Spinal cord (tissue), 10 donors: ENCODE data around the gene CRLF1. TPM values are rescaled to one million over a fixed set of nuclear protein-coding genes. Genes with fewer than 3 reads are reported as not detected.
"Not testable (repeated sequence)": the region's sequence is repeated elsewhere in the genome, so short reads cannot be mapped to it uniquely, and the experiment has no call there.

Experiments
- DNase-seq, 6 donors: peaks; one replicate each; pipeline versions ENCODE4 v3.0.0 to v3.0.0-alpha.2; 2013 to 2015; ENCODE audit warnings: low spot score in 6 of 6, low read depth in 4 of 6
- H3K27ac ChIP-seq: one replicate; pipeline ENCODE4 v1.5.1; 2013; ENCODE audit warnings: low read depth, low read length, control low read depth
- H3K27me3 ChIP-seq: one replicate; pipeline ENCODE4 v1.6.1; 2013; ENCODE audit warnings: low read length; ENCODE audit not compliant: control insufficient read depth, insufficient read depth
- H3K36me3 ChIP-seq: one replicate; pipeline ENCODE4 v1.6.1; 2013; ENCODE audit warnings: low read length; ENCODE audit not compliant: control insufficient read depth, insufficient read depth
- H3K4me1 ChIP-seq: one replicate; pipeline ENCODE4 v1.6.1; 2013; ENCODE audit warnings: low read length; ENCODE audit not compliant: control insufficient read depth, insufficient read depth
- H3K4me3 ChIP-seq: one replicate; pipeline ENCODE4 v1.5.1; 2013; ENCODE audit warnings: low read depth, low read length, control low read depth
- H3K9me3 ChIP-seq: one replicate; pipeline ENCODE4 v1.6.1; 2013; ENCODE audit warnings: low read length; ENCODE audit not compliant: control insufficient read depth, insufficient read depth
- WGBS: methylation state at CpG from one replicate; pipeline ENCODE4 v1.1.5; 2013; ENCODE audit warnings: missing lambda C conversion rate; ENCODE audit not compliant: insufficient coverage; 5-methylcytosine and 5-hydroxymethylcytosine counted together
- polyA plus RNA-seq, 2 donors: library from polyadenylated mRNA; unstranded; fragments of 120-200 nt; gene quantifications; one replicate each; pipeline ENCODE4 v1.2.1, GENCODE V29; 2013; ENCODE audit not compliant: insufficient read length in 2 of 2
- total RNA-seq, 2 donors: library from RNA; depleted of rRNA in 1 of 2; stranded (reverse); fragments of 120-200 nt in 1 of 2; fragments of >200 nt in 1 of 2; gene quantifications; one replicate each; pipeline versions ENCODE4 v1.2.3 to v1.2.4, GENCODE V29; 2013 to 2014
- donor health status: healthy.

The CRLF1 gene
- total and polyA plus RNA-seq, 4 donors = 3.1 to 27.2 (median 13.9) TPM

DNA sequence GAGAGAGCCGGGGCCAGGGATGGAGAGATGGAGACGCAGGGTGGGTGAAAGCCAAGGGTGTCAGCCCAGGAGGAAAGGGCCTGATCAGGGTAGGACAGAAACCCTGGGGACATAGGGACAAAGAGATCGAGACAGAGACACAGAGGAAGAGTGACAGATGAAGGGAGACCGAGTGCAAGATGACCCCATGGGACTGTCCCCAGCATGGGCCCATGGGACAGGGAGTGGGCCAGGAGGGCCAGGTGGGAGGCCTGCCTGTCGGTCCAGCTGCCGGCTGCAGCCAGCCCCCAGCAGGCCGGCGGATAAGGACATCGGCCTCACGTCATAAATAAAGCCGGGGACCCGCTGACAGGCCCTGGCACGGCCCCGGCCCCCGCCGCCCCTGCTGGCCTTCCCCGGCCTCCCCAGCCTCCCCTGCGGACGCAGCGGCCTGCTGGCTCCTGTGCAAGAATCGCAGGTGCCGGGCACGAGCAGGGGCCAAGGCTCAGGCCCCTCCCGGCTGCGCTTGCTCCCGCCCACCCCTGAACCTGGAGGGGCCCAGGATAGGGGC, 11.7 kb downstream of the CRLF1 start:
- H3K27me3 ChIP-seq = peaks cover 29% of the 10 kb centered on the region
- no peaks in the 10 kb centered on the region for H3K9me3 ChIP-seq
- H3K4me3 ChIP-seq = peak overlapping the region; percentile 45
- WGBS = 6% methylated on average over 26 of the region's 26 CpGs
- H3K36me3 ChIP-seq = peaks cover 18% of the 10 kb centered on the region
- no peak overlapping the region for H3K27ac ChIP-seq
- no peak for DNase-seq
- H3K4me1 ChIP-seq = peaks cover 50% of the 10 kb centered on the region

- Histone ChIP-seq H3K36me3 (peaks cover 18% of the 10 kb centered on the region), H3K9me3 (no peaks in the 10 kb centered on the region), H3K4me3 (peak overlapping the region; percentile 45), H3K27me3 (peaks cover 24% of the 10 kb centered on the region), H3K27ac (no peak overlapping the region), H3K4me1 (peaks cover 56% of the 10 kb centered on the region)
- WGBS = 0% methylated on average over 45 of the region's 54 CpGs
- peak in 4 of 6 donors; percentile 65 to 91 (median 79) for DNase-seq
Observed at GRCh38 chr19:18594096-18594823, 12.3 kb downstream of the CRLF1 start.

- peaks cover 61% of the 10 kb centered on the region for H3K4me1 ChIP-seq
- 50% methylated on average over 16 of the region's 25 CpGs for whole genome bisulfite sequencing
Observed at GRCh38 chr19:18593367-18594095, 13.1 kb downstream of the CRLF1 start.

GRCh38 chr19:18592732-18593131, 13.9 kb downstream of the CRLF1 start:
- peaks cover 65% of the 10 kb centered on the region for H3K4me1 ChIP-seq
- H3K36me3 ChIP-seq = peaks cover 18% of the 10 kb centered on the region
- not testable (repeated sequence) for H3K27ac ChIP-seq, DNase-seq, H3K9me3 ChIP-seq, H3K4me3 ChIP-seq
- peaks cover 13% of the 10 kb centered on the region for H3K27me3 ChIP-seq
- 71% methylated on average over 3 of the region's 5 CpGs for WGBS

More at GRCh38 chr19:18593367-18594095, 13.1 kb downstream of the CRLF1 start:
- Histone ChIP-seq H3K9me3 (no peaks in the 10 kb centered on the region), H3K4me3 (no peak overlapping the region), H3K27ac (no peak overlapping the region), H3K27me3 (peaks cover 20% of the 10 kb centered on the region), H3K36me3 (peaks cover 18% of the 10 kb centered on the region)
- peak in 2 of 6 donors; percentile 41 to 60 for DNase-seq

- peaks cover 7% of the 10 kb centered on the region for H3K27me3 ChIP-seq
- no peak overlapping the region for H3K4me3 ChIP-seq
- no peak for DNase-seq
- H3K9me3 ChIP-seq = no peaks in the 10 kb centered on the region
- H3K27ac ChIP-seq = no peak overlapping the region
- peaks cover 66% of the 10 kb centered on the region for H3K4me1 ChIP-seq
- 69% methylated on average over 11 of the region's 22 CpGs for WGBS
- H3K36me3 ChIP-seq = peaks cover 18% of the 10 kb centered on the region
Observed at GRCh38 chr19:18591735-18592385, 14.7 kb downstream of the CRLF1 start.

GRCh38 chr19:18590273-18591272, 16.0 kb downstream of the CRLF1 start:
- WGBS = 27% methylated on average over 35 of the region's 40 CpGs
- DNase-seq = peak in 5 of 6 donors; percentile 84 to 99 (median 91)
- Histone ChIP-seq H3K27ac (peak overlapping the region; percentile 88), H3K9me3 (no peaks in the 10 kb centered on the region), H3K4me3 (peak overlapping the region; percentile 75), H3K4me1 (peaks cover 65% of the 10 kb centered on the region), H3K27me3 (peaks cover 2% of the 10 kb centered on the region), H3K36me3 (peaks cover 18% of the 10 kb centered on the region)

- Histone ChIP-seq H3K27me3 (no peaks in the 10 kb centered on the region), H3K36me3 (peaks cover 18% of the 10 kb centered on the region), H3K4me3 (peak overlapping the region; percentile 75), H3K4me1 (peaks cover 55% of the 10 kb centered on the region), H3K27ac (peak overlapping the region; percentile 88), H3K9me3 (no peaks in the 10 kb centered on the region)
- WGBS = 2% methylated on average over 48 of the region's 52 CpGs
- DNase-seq = peak in 3 of 6 donors; percentile 60 to 96 (median 94)
Observed at GRCh38 chr19:18589380-18590272, 17.0 kb downstream of the CRLF1 start.
